GM12872 (cell line): ENCODE results near the gene SSC5D.

Experiments
- CTCF ChIP-seq: IDR thresholded peaks from 3 replicates; pipeline ENCODE4 v1.5.1; 2011; ENCODE audit warnings: low read depth, mild to moderate bottlenecking, low read length, moderate library complexity; ENCODE audit not compliant: insufficient read depth

SSC5D gene

GRCh38 chr19:55544776-55545439 is 56.7 kb downstream of the SSC5D start:
- TF ChIP-seq CTCF: no peak

- no peak for TF ChIP-seq CTCF
Observed at GRCh38 chr19:55545443-55545842, 57.2 kb downstream of the SSC5D start, which contains the start of gene SBK3. SBK3 (minus strand) TSS chr19:55545543; CDS start chr19:55545543, 0 bp downstream.

- TF ChIP-seq CTCF: no peak
Observed at GRCh38 chr19:55546011-55546410, 57.8 kb downstream of the SSC5D start.

GRCh38 chr19:55546822-55547614 is 58.8 kb downstream of the SSC5D start:
- no peak for TF ChIP-seq CTCF

GRCh38 chr19:55549500-55550320 is 61.5 kb downstream of the SSC5D start:
- no peak for TF ChIP-seq CTCF

- TF ChIP-seq CTCF: no peak
Observed at GRCh38 chr19:55550321-55550650, 62.0 kb downstream of the SSC5D start.

GRCh38 chr19:55552206-55552605 is 64.0 kb downstream of the SSC5D start:
- TF ChIP-seq CTCF: no peak
